22Rv1 (cell line): ENCODE measurements around the gene U2AF1L4.

Experiments
- H3K27ac ChIP-seq: fragments of 450-650 bp; 2 replicates; pipeline ENCODE4 v1.5.1; 2017
- CTCF ChIP-seq: fragments of 450-650 bp; IDR thresholded peaks from 2 replicates; pipeline ENCODE4 v1.5.1; 2017; ENCODE audit warnings: mild to moderate bottlenecking
- ZFX ChIP-seq: fragments of 450-650 bp; IDR thresholded peaks from 2 replicates; pipeline ENCODE4 v1.6.1; 2017; ENCODE audit warnings: antibody characterized with exemption, borderline replicate concordance

Gene U2AF1L4

GRCh38 chr19:35759697-35760096, 14.5 kb upstream of the U2AF1L4 start:
- H3K27ac ChIP-seq: no peak overlapping the region
- TF ChIP-seq CTCF (no peak), ZFX (no peak)

GRCh38 chr19:35757749-35758608, 12.8 kb upstream of the U2AF1L4 start, which contains the start of gene PROSER3:
Gene PROSER3 (plus strand): TSS chr19:35758176. CDS start chr19:35758216, 40 bp downstream.
- peak within 1 kb of the TSS; percentile 97 for H3K27ac ChIP-seq

GRCh38 chr19:35757231-35757748, 12.1 kb upstream of the U2AF1L4 start:
- TF ChIP-seq ZFX (no peak), CTCF (no peak)
- H3K27ac ChIP-seq: peak overlapping the region; percentile 97

More at GRCh38 chr19:35757749-35758608, 12.8 kb upstream of the U2AF1L4 start, which contains the start of gene PROSER3:
- TF ChIP-seq ZFX (no peak), CTCF (no peak)

- peak within 1 kb of the TSS; percentile 97 for H3K27ac ChIP-seq
- TF ChIP-seq CTCF (no peak), ZFX (no peak)
Measured at GRCh38 chr19:35756377-35757230, 11.4 kb upstream of the U2AF1L4 start, which contains the start of gene HSPB6. Gene HSPB6 (minus strand): TSS chr19:35757029. CDS start chr19:35757008, 21 bp downstream.

- TF ChIP-seq ZFX (no peak), CTCF (no peak)
- peak overlapping the region; percentile 97 for H3K27ac ChIP-seq
Measured at GRCh38 chr19:35755550-35756376, 10.5 kb upstream of the U2AF1L4 start.

GRCh38 chr19:35755131-35755549, 9.9 kb upstream of the U2AF1L4 start:
- peak overlapping the region; percentile 97 for H3K27ac ChIP-seq
- no peak for TF ChIP-seq ZFX
- no peak for TF ChIP-seq CTCF
